HCT116 (cell line): ENCODE results near the gene PRR14. TPM values are rescaled to one million over a fixed set of nuclear protein-coding genes. Genes with fewer than 3 reads are reported as not detected.

ENCODE experiments used
- ATAC-seq: fragments of 200-7000 bp; cut with Tn5 transposase; 2 replicates; pipeline ENCODE4 v1.9.1; 2020; ENCODE audit warnings: mild to moderate bottlenecking, moderate library complexity
- BruUV-seq: library from RNA; stranded (reverse); fragments of 400-500 nt; replicated peaks from 2 replicates; lab custom pipeline; 2021; lab: Mats Ljungman, UMichigan
- CTCF ChIA-PET: fragments of 300-600 bp; sonication (Branson Sonifier 250); formaldehyde crosslinking; loops from one replicate; lab custom pipeline; 2021; ENCODE audit warnings: antibody characterized with exemption; lab: Charles Lee
- POLR2A ChIA-PET: fragments of 300-600, 350-600 bp; sonication (Branson Sonifier 250); formaldehyde crosslinking; loops from one replicate; lab custom pipeline; 2021; ENCODE audit warnings: antibody characterized with exemption; lab: Charles Lee
- RAD21 ChIA-PET, 2 experiments: fragments of 300-600 bp; sonication (Branson Sonifier 250); formaldehyde crosslinking; loops; one replicate each; lab custom pipeline; 2023; ENCODE audit warnings: low total read pairs in 2 of 2; ENCODE audit not compliant: uncharacterized antibody in 2 of 2, unreplicated experiment in 2 of 2, low non-redundant PET in 1 of 2; lab: Charles Lee
- DNase-seq: peaks from one replicate; pipeline ENCODE4 v3.0.0-alpha.2; 2010; ENCODE audit warnings: low read depth, low spot score
- H2AFZ ChIP-seq: fragments of 200-600 bp; shearing (Covaris generic), sonication (generic); 2 replicates; pipeline ENCODE4 v1.6.1; 2017; ENCODE audit warnings: low read depth, mixed run types, mixed read lengths, antibody characterized with exemption, low read length; ENCODE audit not compliant: poor library complexity, severe bottlenecking
- H3K27ac ChIP-seq: 2 replicates; pipeline ENCODE4 v1.5.1; 2012; ENCODE audit warnings: low read depth, low read length
- H3K27me3 ChIP-seq: fragments of 200-600 bp; sonication (generic); 2 replicates; pipeline ENCODE4 v1.6.1; 2016; ENCODE audit warnings: mixed run types, low read length, mixed read lengths; ENCODE audit not compliant: insufficient read depth
- H3K36me3 ChIP-seq, 2 experiments: fragments of 200-500 bp in 1 of 2; fragments of 200-600 bp in 1 of 2; sonication (Bioruptor generic) in 1 of 2; sonication (generic) in 1 of 2; 2 replicates each; pipeline versions ENCODE4 v1.5.1 to v1.6.1; 2014 to 2016; ENCODE audit warnings: low read length in 2 of 2, inconsistent platforms in 1 of 2, mixed read lengths in 1 of 2, mixed run types in 1 of 2; ENCODE audit not compliant: insufficient read depth in 2 of 2, control insufficient read depth in 1 of 2
- H3K4me1 ChIP-seq, 2 experiments: fragments of 200-600 bp in 1 of 2; sonication (generic) in 1 of 2; 2 replicates each; pipeline versions ENCODE4 v1.5.1 to v1.6.1; 2012 to 2017; ENCODE audit warnings: low read length in 2 of 2, inconsistent platforms in 1 of 2, mild to moderate bottlenecking in 1 of 2, mixed read lengths in 1 of 2, mixed run types in 1 of 2, moderate library complexity in 1 of 2; ENCODE audit not compliant: insufficient read depth in 2 of 2, control insufficient read depth in 1 of 2
- H3K4me2 ChIP-seq: fragments of 200-600 bp; sonication (generic); 2 replicates; pipeline ENCODE4 v1.6.1; 2017; ENCODE audit warnings: mixed run types, low read length, mixed read lengths
- H3K4me3 ChIP-seq, 2 experiments: fragments of 200-600 bp in 1 of 2; sonication (generic) in 1 of 2; replicated peaks in 1 of 2; 2 replicates each; pipeline ENCODE4 v1.5.1; 2011 to 2016; ENCODE audit warnings: low read length in 2 of 2, control low read depth in 1 of 2, low read depth in 1 of 2, mild to moderate bottlenecking in 1 of 2, mixed read lengths in 1 of 2, mixed run types in 1 of 2
- H3K79me2 ChIP-seq: fragments of 200-600 bp; sonication (generic); 2 replicates; pipeline ENCODE4 v1.6.1; 2017; ENCODE audit warnings: mild to moderate bottlenecking, mixed run types, low read length, moderate library complexity, mixed read lengths; ENCODE audit not compliant: insufficient read depth
- H3K9ac ChIP-seq: fragments of 200-600 bp; sonication (generic); 2 replicates; pipeline ENCODE4 v1.6.1; 2016; ENCODE audit warnings: low read length, mixed read lengths
- H3K9me2 ChIP-seq: fragments of 200-600 bp; sonication (generic), shearing (Covaris generic); 2 replicates; pipeline ENCODE4 v1.6.1; 2017; ENCODE audit warnings: mixed run types, mild to moderate bottlenecking, moderate library complexity; ENCODE audit not compliant: insufficient read depth
- H3K9me3 ChIP-seq, 2 experiments: fragments of 200-500 bp in 1 of 2; fragments of 200-600 bp in 1 of 2; sonication (Bioruptor generic) in 1 of 2; sonication (generic) in 1 of 2; 2 replicates each; pipeline ENCODE4 v1.6.1; 2014 to 2017; ENCODE audit warnings: low read length in 2 of 2, mixed read lengths in 2 of 2, inconsistent platforms in 1 of 2, low read depth in 1 of 2, mild to moderate bottlenecking in 1 of 2, mixed run types in 1 of 2, moderate library complexity in 1 of 2; ENCODE audit not compliant: control insufficient read depth in 1 of 2, insufficient read depth in 1 of 2
- H4K20me1 ChIP-seq: fragments of 200-600 bp; sonication (generic), shearing (Covaris generic); 2 replicates; pipeline ENCODE4 v1.6.1; 2017; ENCODE audit warnings: mixed run types, mild to moderate bottlenecking, moderate library complexity; ENCODE audit not compliant: insufficient read depth
- ATF3 ChIP-seq: IDR thresholded peaks from 2 replicates; pipeline ENCODE4 v1.6.1; 2012
- CBX3 ChIP-seq: IDR thresholded peaks from 2 replicates; pipeline ENCODE4 v1.6.1; 2012; ENCODE audit warnings: low read depth
- CTCF ChIP-seq, 3 experiments: fragments of 200-600 bp in 1 of 3; sonication (generic) in 1 of 3; IDR thresholded peaks in 2 of 3; conservative IDR thresholded peaks in 1 of 3; 2 replicates each; pipeline ENCODE4 v1.5.1; 2012 to 2017; ENCODE audit warnings: low read depth in 2 of 3, low read length in 2 of 3, antibody characterized with exemption in 1 of 3, borderline replicate concordance in 1 of 3, control low read depth in 1 of 3, mild to moderate bottlenecking in 1 of 3, mixed read lengths in 1 of 3, mixed run types in 1 of 3, moderate library complexity in 1 of 3; ENCODE audit not compliant: insufficient read depth in 1 of 3
- EGR1 ChIP-seq: IDR thresholded peaks from 2 replicates; pipeline ENCODE4 v1.6.1; 2012; ENCODE audit warnings: low read depth
- ELF1 ChIP-seq: IDR thresholded peaks from 2 replicates; pipeline ENCODE4 v1.6.1; 2012; ENCODE audit warnings: low read depth, borderline replicate concordance
- FOSL1 ChIP-seq: IDR thresholded peaks from 2 replicates; pipeline ENCODE4 v1.6.1; 2012; ENCODE audit warnings: low read depth
- JUND ChIP-seq: IDR thresholded peaks from 2 replicates; pipeline ENCODE4 v1.6.1; 2012
- MAX ChIP-seq: IDR thresholded peaks from 2 replicates; pipeline ENCODE4 v1.6.1; 2012
- RAD21 ChIP-seq: IDR thresholded peaks from 2 replicates; pipeline ENCODE4 v1.6.1; 2012; ENCODE audit warnings: low read depth, mild to moderate bottlenecking
- SIN3A ChIP-seq: IDR thresholded peaks from 2 replicates; pipeline ENCODE4 v1.6.1; 2012; ENCODE audit warnings: low read depth
- TCF7L2 ChIP-seq: IDR thresholded peaks from 2 replicates; pipeline ENCODE4 v1.7.0; 2011; ENCODE audit warnings: borderline replicate concordance, inconsistent platforms; ENCODE audit not compliant: insufficient read depth, insufficient read length; ENCODE audit errors: extremely low read depth
- YY1 ChIP-seq: IDR thresholded peaks from 2 replicates; pipeline ENCODE4 v1.6.1; 2011; ENCODE audit warnings: low read length, low read depth, moderate library complexity, mild to moderate bottlenecking; ENCODE audit not compliant: insufficient replicate concordance; ENCODE audit errors: extremely low read depth
- ZFX ChIP-seq: fragments of 450-650 bp; IDR thresholded peaks from 2 replicates; pipeline ENCODE4 v1.6.1; 2017
- ZNF274 ChIP-seq: fragments of 200-500 bp; sonication (Bioruptor generic); IDR thresholded peaks from 2 replicates; pipeline ENCODE4 v1.6.1; 2014; ENCODE audit warnings: mild to moderate bottlenecking, low read depth, low read length, inconsistent platforms
- intact Hi-C: fragments of 100-400 bp; cut with micrococcal nuclease; formaldehyde crosslinking; loops from 2 replicates; pipeline ENCODE4 v1.10.0; 2022
- total RNA-seq: library from RNA; stranded (reverse); gene quantifications from one replicate; pipeline ENCODE4 v1.2.1, GENCODE V29; 2021; ENCODE audit not compliant: unreplicated experiment

The PRR14 gene
- total RNA-seq, 1 experiment from 2014 or later: 56.2 TPM

GRCh38 chr16:30633526-30633925, 17.2 kb upstream of the PRR14 start:
- peak overlapping the region; percentile 89 for H3K27ac ChIP-seq
- peak overlapping the region; percentile 98 for H3K9ac ChIP-seq
- TF ChIP-seq JUND (no peak), ELF1 (no peak), EGR1 (no peak), CTCF (IDR thresholded peaks at IDR 0.05 in 2 of 3, conservative IDR thresholded peaks at IDR 0.05 in 1 of 3; ENCODE audit: borderline replicate concordance in 1 of 3, insufficient read depth in 1 of 3, low read depth in 2 of 3, low read length in 2 of 3) (no peak), FOSL1 (no peak), TCF7L2 (no peak), MAX (no peak), ZFX (no peak), ZNF274 (no peak), ATF3 (no peak), YY1 (no peak), SIN3A (no peak), RAD21 (no peak), CBX3 (no peak)
- intact Hi-C loops: no loop called here
- H3K79me2 ChIP-seq: peaks cover 13% of the 10 kb centered on the region
- no peaks in the 10 kb centered on the region for H4K20me1 ChIP-seq
- no peak for DNase-seq
- no peaks in the 10 kb centered on the region for H3K9me3 ChIP-seq
- no peaks in the 10 kb centered on the region for H3K36me3 ChIP-seq
- H3K4me3 ChIP-seq: peak overlapping the region; percentile 76 to 88
- no peak overlapping the region for H2AFZ ChIP-seq
- peak overlapping the region; percentile 90 for H3K4me2 ChIP-seq
- H3K27me3 ChIP-seq: no peaks in the 10 kb centered on the region
- POLR2A ChIA-PET: interaction anchor here (0.8 to 1.4 kb wide), 8 partner anchors 17 to 262 kb away, joined by 3 to 12 read pairs (median 4); partner anchors contain the start of genes DCTPP1, PRR14, ZNF689 and ZNF747
- TSS peak; percentile 98 for BruUV-seq
- CTCF ChIA-PET: interaction anchor here (0.7 to 3.9 kb wide), 9 partner anchors 17 to 490 kb away, joined by 3 to 24 read pairs (median 4); partner anchors contain the start of genes DCTPP1, FBRS and PRR14
- RAD21 ChIA-PET: interaction anchor here in 1 of 2 experiments (0.6 to 0.9 kb wide), 2 partner anchors 204 to 962 kb away, joined by 3 to 5 read pairs; partner anchors contain the start of gene DCTPP1
- no peak for ATAC-seq
- H3K4me1 ChIP-seq: peaks cover 8 to 41% of the 10 kb centered on the region in 2 experiments; a peak in 3 of 4 replicates
- no peaks in the 10 kb centered on the region for H3K9me2 ChIP-seq
